OCI-M2 (cell line): ENCODE results near the gene SMOC1.

ENCODE experiments used
- DNase-seq: peaks from one replicate; lab custom pipeline; 2025; ENCODE audit not compliant: unreplicated experiment; lab: John Stamatoyannopoulos, UW

Gene SMOC1

DNA sequence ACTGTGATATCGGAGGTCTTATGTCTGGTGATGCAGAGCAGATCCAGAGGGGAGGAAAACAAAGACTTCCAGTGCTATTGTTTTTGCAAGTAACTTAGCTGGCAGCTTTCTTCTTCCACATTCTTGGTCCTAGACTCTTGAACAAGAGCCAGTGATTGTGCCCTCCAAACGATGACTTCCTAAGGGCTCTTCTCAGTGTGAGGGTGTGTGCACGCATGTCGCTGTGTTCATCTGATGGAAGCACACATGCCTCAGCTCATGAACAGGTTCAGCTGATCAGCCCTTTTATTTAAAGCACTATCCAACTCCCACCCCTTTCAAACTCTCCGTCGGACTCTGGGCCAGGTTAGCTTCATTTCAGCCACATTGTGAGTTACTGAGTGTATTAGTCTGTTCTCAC lies 59.5 kb downstream of the SMOC1 start:
- no peak for DNase-seq

DNA sequence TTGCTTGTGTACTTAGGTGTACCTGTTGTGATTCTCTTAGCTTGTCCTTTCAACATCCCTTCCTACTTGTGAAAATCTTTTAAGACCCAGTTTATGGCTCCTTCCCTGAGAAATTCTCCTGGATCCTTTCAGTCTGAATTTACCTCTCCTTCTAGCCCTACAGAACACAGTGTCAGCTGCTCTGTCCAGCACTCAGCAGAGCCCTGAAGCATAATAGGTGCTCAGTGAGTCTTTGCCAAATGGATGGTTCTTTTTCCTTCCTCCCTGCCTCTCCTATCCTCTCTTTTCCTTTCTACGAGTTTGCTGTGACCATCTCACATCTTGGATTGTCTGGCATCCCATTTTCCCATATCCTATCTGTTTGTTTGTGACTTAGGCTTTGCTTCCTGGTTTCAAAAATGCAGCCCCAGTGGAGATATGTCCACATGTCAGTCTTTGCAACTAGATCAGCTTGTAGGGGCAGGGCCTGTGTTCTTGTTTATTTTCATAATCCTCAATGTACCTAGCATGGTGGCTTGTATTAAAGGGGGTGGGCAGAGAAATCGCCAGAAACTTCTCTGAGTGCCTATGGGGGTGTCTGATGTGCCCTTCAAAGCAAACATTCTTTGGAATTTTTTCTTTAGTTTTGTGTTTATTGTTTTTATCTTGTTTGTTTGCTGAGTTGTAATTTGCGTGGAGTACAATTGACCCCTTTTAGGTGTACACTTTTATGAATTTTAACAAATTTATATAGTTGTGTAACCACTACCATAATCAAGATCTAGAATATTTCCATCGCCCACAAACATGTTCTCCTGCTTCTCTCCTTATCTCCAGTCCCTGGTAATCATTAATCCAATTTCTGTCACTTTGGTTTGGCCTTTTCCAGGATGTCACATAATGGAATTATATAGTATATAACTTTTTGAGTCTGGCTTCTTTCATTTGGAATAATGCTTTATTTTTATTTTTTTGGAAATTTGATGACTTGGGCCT lies 62.8 kb downstream of the SMOC1 start:
- DNase-seq: no peak

DNA sequence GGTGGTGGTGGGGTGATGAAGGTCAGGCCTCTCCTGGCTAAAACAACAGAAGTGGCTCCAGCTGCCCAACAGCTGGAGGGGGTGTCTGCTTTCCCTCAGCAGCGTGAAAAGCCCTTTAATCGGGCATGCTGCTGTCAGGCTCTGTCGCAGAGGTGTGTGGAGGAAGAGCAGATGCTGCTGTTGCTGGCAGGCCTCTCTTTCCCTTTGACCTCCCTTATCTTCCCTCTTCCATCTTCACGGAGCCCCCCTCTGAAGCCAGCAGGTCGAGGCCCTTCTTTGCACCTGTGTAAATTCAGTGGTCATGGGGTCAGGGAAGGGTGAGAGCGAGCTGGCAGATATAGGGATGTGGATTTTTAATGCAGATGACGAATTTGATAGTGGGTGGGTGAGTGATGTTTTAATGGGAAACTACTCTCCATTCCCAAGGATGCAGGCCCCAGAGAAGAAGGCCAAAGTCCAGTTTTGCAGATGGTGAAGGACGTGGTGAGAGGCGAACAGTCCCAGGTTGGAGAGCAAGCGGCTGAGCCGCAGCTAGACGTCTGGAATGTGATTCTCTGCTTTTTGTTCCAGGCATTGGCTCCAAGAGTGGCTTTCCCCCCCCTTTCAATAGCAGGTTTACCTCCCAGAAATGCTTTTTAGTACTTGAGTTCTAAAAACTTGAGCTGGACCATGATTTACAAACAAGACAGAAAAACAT lies 64.0 kb downstream of the SMOC1 start:
- DNase-seq: no peak

DNA sequence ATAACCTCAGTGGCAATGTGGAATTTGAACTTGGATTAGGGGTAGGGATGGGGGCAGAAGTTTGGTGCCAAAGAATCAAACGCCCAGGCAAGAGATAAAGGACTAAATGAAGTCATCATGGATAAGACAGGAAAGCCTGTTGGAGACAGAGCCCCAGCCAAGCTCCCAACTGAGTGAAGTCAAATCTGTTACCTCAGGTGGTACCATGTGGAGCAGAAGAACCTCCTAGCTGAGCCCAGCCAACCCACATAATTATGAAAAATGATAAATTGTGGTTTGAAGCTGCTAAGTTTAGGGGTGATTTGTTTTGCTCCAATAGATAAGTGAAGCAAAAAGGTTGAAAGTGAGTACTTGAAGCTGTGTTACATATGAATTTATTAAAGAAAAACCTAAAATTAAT lies 66.1 kb downstream of the SMOC1 start:
- no peak for DNase-seq

DNA sequence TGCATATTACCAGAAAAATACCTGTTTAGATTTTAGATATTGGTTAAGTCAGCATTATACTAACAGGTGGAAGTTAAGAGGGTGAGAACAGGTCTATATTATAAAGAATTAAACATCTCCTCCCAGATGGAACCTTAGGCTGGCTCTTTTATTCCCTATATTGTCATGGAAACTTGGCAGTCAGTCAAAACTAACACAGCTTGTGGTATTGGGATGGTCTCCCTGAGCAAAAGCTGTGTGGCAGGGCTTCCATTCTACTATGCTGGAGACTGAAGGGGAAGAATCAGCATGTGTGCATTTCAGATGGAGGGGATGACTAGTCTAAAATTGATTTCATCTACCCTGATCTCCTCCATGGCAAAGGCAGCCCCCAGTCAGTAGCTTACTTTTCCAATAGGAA lies 66.7 kb downstream of the SMOC1 start:
- DNase-seq: no peak

DNA sequence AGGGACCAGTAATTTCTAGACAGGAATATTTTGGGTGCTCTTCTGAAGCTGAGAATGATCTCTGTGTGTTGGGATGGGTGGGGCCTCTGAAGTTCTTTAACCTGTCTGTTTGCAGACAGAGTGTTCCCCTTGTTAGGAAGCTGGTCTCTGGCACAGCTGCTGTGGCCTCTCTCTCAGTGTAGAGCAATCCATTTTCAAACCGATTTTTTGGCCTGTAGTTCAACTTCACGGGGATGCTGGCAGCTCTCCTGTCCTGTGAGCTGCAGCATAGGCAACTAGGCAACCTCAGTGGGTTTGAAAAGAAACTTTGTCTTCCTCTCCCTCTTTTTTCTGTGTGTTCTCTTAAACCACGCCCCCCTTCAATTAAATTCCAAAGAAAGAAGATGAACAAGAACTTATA lies 69.1 kb downstream of the SMOC1 start:
- no peak for DNase-seq

DNA sequence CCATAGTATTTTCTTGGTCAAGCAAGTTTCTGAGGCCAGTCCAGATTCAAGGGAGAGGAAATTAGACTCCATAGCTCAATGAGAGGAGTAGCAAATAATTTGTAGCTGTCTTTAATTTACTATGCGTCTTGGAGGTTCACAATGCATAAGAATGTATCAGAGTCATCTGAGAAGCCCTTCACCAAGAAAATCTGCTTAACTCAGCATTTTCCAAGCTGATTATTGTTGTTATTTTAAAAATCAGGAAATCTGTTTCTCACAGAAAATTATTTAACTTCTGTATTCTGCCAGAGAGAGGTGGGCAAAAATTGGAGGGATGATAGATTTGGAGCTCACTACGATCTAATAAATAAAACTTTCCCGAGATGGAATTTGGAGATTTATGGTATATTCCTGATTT lies 72.0 kb downstream of the SMOC1 start:
- no peak for DNase-seq

DNA sequence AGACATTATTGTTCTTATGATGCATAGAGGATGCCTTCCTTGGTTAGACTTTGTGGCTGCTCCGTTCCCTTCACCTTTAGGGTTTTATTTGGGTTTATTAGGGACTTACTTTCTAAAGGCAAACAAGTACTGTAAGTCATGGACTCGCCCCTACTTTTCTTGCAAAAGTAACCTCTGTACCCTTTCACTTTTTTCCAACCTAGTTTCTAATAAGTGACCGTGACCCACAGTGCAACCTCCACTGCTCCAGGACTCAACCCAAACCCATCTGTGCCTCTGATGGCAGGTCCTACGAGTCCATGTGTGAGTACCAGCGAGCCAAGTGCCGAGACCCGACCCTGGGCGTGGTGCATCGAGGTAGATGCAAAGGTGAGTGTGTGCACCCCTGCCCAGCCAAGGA lies 72.7 kb downstream of the SMOC1 start:
- DNase-seq: no peak

DNA sequence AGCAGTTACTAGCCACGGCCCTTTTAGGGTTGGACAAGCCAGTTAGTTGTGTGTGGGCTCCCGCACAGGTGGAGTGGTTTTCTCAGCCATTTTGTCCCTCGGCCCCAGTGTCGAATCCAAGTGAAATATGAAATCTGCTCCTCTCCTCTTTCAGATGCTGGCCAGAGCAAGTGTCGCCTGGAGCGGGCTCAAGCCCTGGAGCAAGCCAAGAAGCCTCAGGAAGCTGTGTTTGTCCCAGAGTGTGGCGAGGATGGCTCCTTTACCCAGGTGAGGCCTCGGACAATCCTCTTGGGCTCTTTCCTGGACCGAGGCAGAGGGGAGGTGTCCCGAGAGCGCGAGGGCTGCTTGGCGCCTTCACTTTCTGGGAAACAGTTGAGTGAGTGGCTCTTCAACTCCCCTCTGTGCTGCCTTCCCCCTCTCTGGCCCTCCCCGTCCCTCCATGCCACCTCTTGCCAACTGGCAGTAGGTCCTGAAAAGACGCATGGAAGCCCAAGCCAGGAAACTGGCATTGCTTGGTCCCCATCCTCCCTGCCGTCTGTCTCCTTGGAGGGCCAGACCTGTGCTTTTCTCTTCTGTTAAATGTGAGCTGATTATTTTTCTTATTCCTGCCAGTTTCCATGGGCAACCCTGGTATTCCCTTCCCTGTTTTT lies 74.2 kb downstream of the SMOC1 start:
- no peak for DNase-seq

DNA sequence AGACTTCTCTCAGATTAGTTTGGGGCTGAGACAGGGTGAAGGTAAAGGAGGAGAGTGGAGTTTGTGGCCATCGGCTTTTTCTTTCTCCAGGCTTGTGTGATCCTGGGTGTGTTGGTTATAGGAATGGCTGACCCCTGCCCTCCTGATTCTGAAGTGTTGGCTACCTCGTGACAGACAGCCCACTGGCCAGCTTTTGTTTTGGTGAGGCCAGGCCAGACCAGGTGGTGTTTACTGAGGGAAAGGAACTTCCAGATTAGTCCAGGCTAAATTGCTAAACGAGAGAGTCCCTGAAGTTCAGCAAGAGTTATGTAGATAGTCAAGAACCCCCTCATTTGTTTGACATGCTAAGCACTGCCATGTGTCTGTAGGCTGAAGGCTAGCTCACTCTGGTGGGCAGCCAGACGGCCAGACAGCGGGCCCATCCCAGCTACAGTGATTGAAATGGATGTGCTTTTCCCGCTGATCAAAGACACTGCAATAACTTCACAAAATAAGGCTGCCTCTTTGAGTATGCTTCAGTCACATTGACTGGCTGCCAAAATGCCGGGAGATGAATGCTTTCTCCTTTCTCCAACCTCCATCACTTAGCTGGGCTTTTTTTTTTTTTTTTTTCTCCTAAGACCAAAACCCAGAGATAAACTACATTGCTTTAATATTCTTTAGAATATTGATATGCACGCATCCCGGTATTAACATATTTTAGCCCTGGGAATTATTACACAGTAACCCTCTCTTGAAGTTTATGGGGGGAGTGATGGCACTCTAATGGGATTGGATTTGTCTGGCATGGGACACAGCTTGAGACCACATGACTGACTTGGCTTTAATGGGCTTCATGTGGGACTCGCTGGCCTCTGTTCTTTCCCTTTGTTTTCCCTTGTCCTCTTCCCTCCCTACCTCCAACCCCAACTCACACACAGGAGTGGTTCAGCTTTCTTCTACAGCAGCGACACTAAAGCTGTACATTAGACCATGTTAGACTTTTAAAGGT lies 76.9 kb downstream of the SMOC1 start:
- no peak for DNase-seq

DNA sequence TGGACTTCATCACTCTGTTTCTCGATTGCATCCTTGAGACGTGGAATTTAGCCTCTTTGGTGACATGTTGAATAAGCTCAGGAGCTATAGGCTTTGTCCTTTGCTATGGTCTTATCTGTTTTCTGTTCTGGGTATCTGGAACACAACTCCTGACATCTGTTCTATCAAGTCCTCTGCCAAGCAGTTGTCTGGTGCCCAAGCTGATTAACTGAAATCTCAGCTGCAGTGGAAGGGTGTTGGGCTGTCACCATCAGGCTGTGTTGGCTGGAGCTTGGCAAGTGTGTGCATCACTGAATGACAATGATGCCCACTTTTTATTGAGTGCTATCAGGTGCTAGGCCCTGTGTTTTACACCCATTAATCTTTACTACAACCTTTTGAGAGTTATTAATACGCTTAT lies 77.8 kb downstream of the SMOC1 start:
- DNase-seq: no peak

DNA sequence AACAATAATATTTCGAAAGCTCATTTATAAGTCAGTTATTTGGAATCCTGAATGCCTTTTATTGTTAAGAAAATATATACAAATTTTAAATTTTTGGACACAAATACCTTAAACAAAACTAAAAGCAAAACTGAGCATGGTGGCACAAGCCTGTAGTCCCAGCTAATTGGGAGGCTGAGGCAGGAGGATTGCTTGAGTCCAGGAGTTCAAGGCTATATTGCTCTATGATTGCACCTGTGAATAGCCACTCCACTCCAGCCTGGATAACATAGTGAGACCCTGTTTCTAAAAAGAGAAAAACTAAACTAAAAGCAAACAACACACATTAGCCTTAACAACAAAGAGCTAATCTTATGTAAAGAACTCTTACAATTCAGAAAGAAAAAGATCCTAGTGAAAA lies 78.8 kb downstream of the SMOC1 start:
- DNase-seq: no peak

DNA sequence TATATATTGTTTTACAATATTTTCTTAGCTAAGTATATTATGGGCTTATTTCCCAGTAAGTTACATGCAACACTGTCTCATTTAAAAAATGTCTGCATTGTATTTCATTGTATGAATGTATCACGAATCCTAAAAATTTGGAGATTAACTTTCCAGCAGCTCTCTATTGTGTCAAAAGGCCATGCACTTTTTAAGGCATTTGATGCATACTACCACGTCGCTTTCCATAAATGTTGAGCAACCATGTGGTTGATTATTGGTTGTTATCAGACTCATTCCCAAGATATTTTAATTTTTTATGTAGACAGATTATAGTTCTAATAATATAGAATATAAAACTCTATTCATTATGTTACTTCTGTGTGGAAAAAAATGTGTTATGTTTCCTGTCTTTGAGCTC lies 79.9 kb downstream of the SMOC1 start:
- DNase-seq: no peak

DNA sequence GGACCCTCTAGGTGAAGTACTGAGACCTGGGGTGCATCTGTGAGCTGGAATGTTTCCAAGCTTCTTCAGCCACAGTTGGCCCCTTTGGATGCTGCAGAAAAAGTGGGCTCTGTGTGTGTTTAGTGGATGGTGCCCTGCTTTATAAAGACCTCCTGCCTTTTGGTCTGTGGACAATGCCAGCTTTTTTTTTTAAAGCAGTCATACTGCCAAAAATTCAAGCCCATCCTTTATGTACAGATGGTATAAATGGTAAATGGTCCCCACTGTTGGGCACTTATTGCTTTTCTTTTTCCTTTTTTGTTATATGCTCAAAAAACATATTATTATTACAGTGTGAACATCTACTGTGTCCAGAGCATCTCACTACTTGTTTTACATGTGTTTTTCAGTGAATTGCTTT lies 81.1 kb downstream of the SMOC1 start:
- DNase-seq: no peak

DNA sequence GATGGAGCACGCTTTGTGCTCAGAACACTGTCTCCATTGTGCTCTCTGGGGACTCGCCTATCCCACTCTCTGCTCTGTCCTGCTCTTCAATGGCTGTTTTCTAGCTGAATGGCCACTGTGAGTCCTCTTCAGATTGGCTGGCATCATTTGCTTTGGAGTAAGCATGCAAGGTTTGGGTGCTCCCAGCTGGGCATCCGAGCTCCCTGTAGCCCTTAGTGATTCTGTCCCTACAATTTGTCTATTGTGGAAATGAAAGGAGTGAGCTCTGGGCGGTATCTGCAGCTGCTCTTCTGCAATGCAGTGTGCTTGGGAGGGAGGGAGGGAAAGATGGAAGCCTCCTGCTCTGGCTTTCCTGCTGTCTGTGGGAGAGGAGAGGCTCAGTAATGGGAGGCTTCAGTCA lies 84.8 kb downstream of the SMOC1 start:
- no peak for DNase-seq

DNA sequence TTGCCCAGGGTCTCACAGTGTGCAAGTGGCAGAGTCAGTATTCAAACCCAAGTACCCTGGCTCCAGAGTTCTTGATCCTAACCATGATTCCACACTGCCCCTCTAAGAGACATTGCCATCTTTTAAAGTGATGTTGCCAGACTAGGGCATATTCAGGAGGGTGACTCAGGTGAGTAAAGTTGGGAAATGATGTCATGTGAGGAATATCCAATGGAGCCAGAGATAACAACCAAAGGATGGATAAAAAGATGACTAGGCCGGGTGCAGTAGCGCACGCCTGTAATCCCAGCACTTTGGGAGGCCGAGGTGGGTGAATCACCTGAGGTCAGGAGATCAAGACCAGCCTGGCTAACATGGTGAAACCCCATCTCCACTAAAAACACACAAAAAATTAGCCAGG lies 85.6 kb downstream of the SMOC1 start:
- no peak for DNase-seq

DNA sequence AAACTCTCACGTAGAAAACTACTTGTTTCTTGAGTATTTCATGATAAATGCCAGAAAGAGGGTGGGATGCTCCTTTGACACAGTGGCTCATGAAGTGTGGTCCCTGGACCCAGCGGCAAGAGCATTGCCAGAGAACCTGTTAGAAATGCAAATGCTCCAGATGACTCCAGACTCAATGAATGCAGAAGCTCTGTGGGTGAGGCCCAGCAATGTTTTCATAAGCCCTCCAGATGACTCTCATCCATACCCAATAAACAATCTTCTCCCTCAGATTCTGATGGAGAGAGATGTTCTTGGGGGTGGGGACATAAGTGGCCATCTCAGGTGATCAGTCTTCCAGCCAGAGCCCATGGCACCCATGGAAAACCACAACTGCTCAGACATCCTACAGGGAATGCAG lies 88.9 kb downstream of the SMOC1 start:
- DNase-seq: no peak

DNA sequence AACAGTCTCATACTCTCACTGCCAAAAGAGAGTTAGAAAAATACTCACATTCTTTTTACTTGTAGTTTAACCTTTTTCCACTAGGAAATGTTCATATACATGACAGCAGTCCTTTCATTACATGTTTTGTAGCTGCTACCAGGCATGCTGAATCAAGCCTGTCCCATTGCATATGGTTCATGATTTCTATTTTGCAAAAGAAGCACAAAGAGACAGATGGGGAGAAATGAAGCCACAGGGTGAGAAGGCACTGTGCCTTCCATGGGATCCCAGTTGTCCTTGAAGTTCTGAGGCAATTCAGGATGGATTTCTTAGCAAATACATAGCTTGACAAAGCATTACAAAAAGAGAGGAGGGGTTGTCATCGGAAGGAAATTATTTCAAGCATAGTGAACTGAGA lies 89.5 kb downstream of the SMOC1 start:
- no peak for DNase-seq

DNA sequence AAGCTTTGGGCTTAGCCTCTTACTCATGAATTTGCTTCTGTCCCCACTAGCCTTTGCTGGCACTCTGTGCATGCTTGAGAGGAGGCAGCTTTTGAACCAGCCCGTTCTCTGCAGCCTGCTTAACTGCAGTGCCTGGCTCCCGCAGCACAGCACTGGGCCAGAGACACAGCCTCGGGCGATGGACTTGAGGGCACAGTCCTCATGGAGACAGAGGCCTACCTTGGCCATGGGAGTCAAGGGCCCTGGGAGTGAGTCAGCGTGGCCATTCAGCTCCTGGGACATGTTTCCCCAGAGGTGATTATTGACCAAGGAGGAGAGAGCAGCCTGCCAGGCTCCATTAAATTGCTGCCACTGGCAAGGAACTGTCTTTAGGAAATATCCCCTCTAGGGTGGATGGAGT lies 93.5 kb downstream of the SMOC1 start:
- DNase-seq: no peak

DNA sequence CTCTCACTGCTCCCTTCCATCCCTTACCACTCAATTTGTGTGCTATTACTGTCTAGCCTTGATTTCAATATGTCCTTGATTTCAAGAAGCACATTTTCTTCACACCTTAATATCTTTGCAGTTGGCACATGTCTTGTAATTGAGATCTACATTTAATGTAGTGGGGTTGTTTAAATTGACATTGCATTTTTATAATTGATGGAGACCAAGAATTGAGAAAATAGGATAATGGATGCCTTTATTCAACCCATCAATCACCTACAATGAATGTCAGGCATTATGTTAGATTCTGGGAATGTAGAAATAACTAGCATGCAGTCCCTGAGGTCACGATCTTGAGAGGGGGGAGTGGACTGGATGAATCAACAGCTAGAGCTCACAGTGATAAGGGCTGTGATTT lies 94.6 kb downstream of the SMOC1 start:
- DNase-seq: no peak

DNA sequence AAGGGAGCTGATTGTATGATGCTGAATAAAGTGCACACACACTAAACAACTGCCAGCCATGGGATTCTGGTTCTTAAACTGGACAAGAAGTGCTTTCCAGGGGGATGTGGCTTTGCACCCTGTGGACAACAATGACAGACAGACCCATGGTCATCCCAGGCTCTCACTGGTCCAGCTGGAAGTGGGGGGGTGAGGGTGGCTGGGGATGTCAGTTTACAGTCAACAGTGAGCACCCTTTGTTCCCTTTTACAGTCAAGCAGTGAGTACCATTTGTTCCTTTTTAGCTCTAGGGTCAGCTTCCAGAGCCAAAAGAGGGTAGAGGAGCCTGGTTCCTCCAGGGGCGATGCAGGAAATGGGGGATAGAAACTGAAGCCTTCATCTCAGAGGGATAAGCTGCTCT lies 100.7 kb downstream of the SMOC1 start:
- DNase-seq: no peak
